ENCODE data around the gene KCNAB1. TPM values are rescaled to one million over a fixed set of nuclear protein-coding genes. Genes with fewer than 3 reads are reported as not detected.

KCNAB1 gene
- total RNA-seq, 4 donors from 2014 or later = 4.2 to 11.4 (median 7.8) TPM

- DNase-seq (ENCODE audit: low spot score in 2 of 2) = no peak
- Histone ChIP-seq H3K36me3 (no peaks in the 10 kb centered on the region), H3K27me3 (peaks cover 0 to 2% of the 10 kb centered on the region in 2 donors), H3K4me3 (no peak overlapping the region), H3K9me3 (no peaks in the 10 kb centered on the region), H3K27ac (no peak overlapping the region), H3K4me1 (peaks cover 0 to under 1% (median 0%) of the 10 kb centered on the region in 4 donors)
- 81 to 100% methylated on average over 2 of the region's 2 CpGs for WGBS, 2 donors
- TF ChIP-seq CTCF (IDR thresholded peaks at IDR 0.05) (no peak), POLR2A (IDR thresholded peaks at IDR 0.05) (no peak), EP300 (IDR thresholded peaks at IDR 0.05) (no peak)
Observed at GRCh38 chr3:156285626-156286025, 165.2 kb downstream of the KCNAB1 start.

GRCh38 chr3:156290924-156291271 lies 170.5 kb downstream of the KCNAB1 start:
- no peaks in the 10 kb centered on the region for H3K36me3 ChIP-seq
- H3K4me1 ChIP-seq = peaks cover 0 to 17% (median 2%) of the 10 kb centered on the region in 4 donors
- H3K9me3 ChIP-seq = no peaks in the 10 kb centered on the region
- H3K27me3 ChIP-seq = peaks cover 0 to 17% of the 10 kb centered on the region in 2 donors
- H3K27ac ChIP-seq = no peak overlapping the region
- DNase-seq (ENCODE audit: low spot score in 2 of 2) = no peak
- H3K4me3 ChIP-seq = peak overlapping the region in 3 of 4 donors; percentile 35 to 48 (median 37)
- TF ChIP-seq CTCF (IDR thresholded peaks at IDR 0.05) (no peak), EP300 (IDR thresholded peaks at IDR 0.05) (no peak), POLR2A (IDR thresholded peaks at IDR 0.05) (no peak)
- 5 to 14% methylated on average over 7 to 11 of the region's 11 CpGs for WGBS, 2 donors

GRCh38 chr3:156291272-156292123 lies 171.1 kb downstream of the KCNAB1 start:
- Histone ChIP-seq H3K27ac (no peak overlapping the region), H3K4me3 (peak overlapping the region; percentile 6 to 48 (median 36)), H3K36me3 (no peaks in the 10 kb centered on the region), H3K4me1 (peaks cover 0 to 17% (median 2%) of the 10 kb centered on the region in 4 donors), H3K9me3 (no peaks in the 10 kb centered on the region), H3K27me3 (peaks cover 0 to 17% of the 10 kb centered on the region in 2 donors)
- WGBS, 2 donors = 10 to 11% methylated on average over 35 to 51 of the region's 51 CpGs
- no peak for DNase-seq (ENCODE audit: low spot score in 2 of 2)
- TF ChIP-seq POLR2A (IDR thresholded peaks at IDR 0.05) (no peak), EP300 (IDR thresholded peaks at IDR 0.05) (no peak), CTCF (IDR thresholded peaks at IDR 0.05) (no peak)

- peaks cover 0 to 20% (median 2%) of the 10 kb centered on the region in 4 donors for H3K4me1 ChIP-seq
- no peaks in the 10 kb centered on the region for H3K9me3 ChIP-seq
- no peak overlapping the region for H3K4me3 ChIP-seq
- peaks cover 0 to 17% of the 10 kb centered on the region in 2 donors for H3K27me3 ChIP-seq
- WGBS, 2 donors = 94 to 100% methylated on average over 1 of the region's 1 CpG
- H3K27ac ChIP-seq = no peak overlapping the region
- no peaks in the 10 kb centered on the region for H3K36me3 ChIP-seq
- no peak for DNase-seq (ENCODE audit: low spot score in 2 of 2)
- TF ChIP-seq EP300 (IDR thresholded peaks at IDR 0.05) (no peak), CTCF (IDR thresholded peaks at IDR 0.05) (no peak), POLR2A (IDR thresholded peaks at IDR 0.05) (no peak)
Observed at GRCh38 chr3:156293566-156293965, 173.2 kb downstream of the KCNAB1 start.

- H3K4me1 ChIP-seq = peaks cover 0 to 33% (median 9%) of the 10 kb centered on the region in 4 donors
- no peak for DNase-seq (ENCODE audit: low spot score in 2 of 2)
- no peaks in the 10 kb centered on the region for H3K36me3 ChIP-seq
- H3K27me3 ChIP-seq = no peaks in the 10 kb centered on the region
- H3K4me3 ChIP-seq = no peak overlapping the region
- H3K9me3 ChIP-seq = no peaks in the 10 kb centered on the region
- no peak for TF ChIP-seq EP300 (IDR thresholded peaks at IDR 0.05)
- TF ChIP-seq POLR2A (IDR thresholded peaks at IDR 0.05) = no peak
- TF ChIP-seq CTCF (IDR thresholded peaks at IDR 0.05) = no peak
- 85 to 87% methylated on average over 8 of the region's 8 CpGs for WGBS, 2 donors
- no peak overlapping the region for H3K27ac ChIP-seq
Observed at GRCh38 chr3:156297582-156297981, 177.2 kb downstream of the KCNAB1 start.

Data from tibial nerve (tissue), 4 donors.